ENCODE data around the gene NBDY. TPM values are rescaled to one million over a fixed set of nuclear protein-coding genes. Genes with fewer than 3 reads are reported as not detected.

The NBDY gene
- total RNA-seq, 1 donor = 9.0 TPM

- Histone ChIP-seq H3K4me2 (ENCODE audit: insufficient read depth, low read length) (peak overlapping the region; percentile 77), H3K4me1 (ENCODE audit: insufficient read depth, low read length) (peaks cover 2% of the 10 kb centered on the region), H3K27ac (ENCODE audit: low read depth, low read length) (no peak overlapping the region), H4K20me1 (ENCODE audit: insufficient read depth, low read length) (peaks cover 3% of the 10 kb centered on the region), H3K4me3 (ENCODE audit: insufficient read depth, low read length) (no peak overlapping the region), H2AFZ (ENCODE audit: low read length) (no peak overlapping the region), H3K9me3 (ENCODE audit: low read depth, low read length) (no peaks in the 10 kb centered on the region), H3K36me3 (ENCODE audit: insufficient read depth, low read length) (no peaks in the 10 kb centered on the region), H3K27me3 (ENCODE audit: insufficient read depth, low read length) (no peaks in the 10 kb centered on the region), H3K79me2 (ENCODE audit: insufficient read depth, low read length) (no peaks in the 10 kb centered on the region)
- no peak for TF ChIP-seq CTCF (IDR thresholded peaks at IDR 0.05; ENCODE audit: extremely low read depth, low read depth, low read length)
- DNase-seq (ENCODE audit: insufficient read length, low spot score, missing footprints) = no peak
Measured at GRCh38 chrX:56783996-56784620, 55.1 kb downstream of the NBDY start.

- Histone ChIP-seq H3K4me3 (ENCODE audit: insufficient read depth, low read length) (no peak overlapping the region), H4K20me1 (ENCODE audit: insufficient read depth, low read length) (peaks cover 6% of the 10 kb centered on the region), H3K27ac (ENCODE audit: low read depth, low read length) (no peak overlapping the region), H3K36me3 (ENCODE audit: insufficient read depth, low read length) (no peaks in the 10 kb centered on the region), H3K4me2 (ENCODE audit: insufficient read depth, low read length) (no peak overlapping the region), H3K9me3 (ENCODE audit: low read depth, low read length) (no peaks in the 10 kb centered on the region), H2AFZ (ENCODE audit: low read length) (no peak overlapping the region), H3K79me2 (ENCODE audit: insufficient read depth, low read length) (no peaks in the 10 kb centered on the region), H3K27me3 (ENCODE audit: insufficient read depth, low read length) (no peaks in the 10 kb centered on the region), H3K4me1 (ENCODE audit: insufficient read depth, low read length) (peaks cover 2% of the 10 kb centered on the region)
- no peak for TF ChIP-seq CTCF (IDR thresholded peaks at IDR 0.05; ENCODE audit: extremely low read depth, low read depth, low read length)
- DNase-seq (ENCODE audit: insufficient read length, low spot score, missing footprints) = no peak
Measured at GRCh38 chrX:56784666-56785065, 55.6 kb downstream of the NBDY start.

GRCh38 chrX:56785442-56785841 lies 56.4 kb downstream of the NBDY start:
- Histone ChIP-seq H3K4me2 (ENCODE audit: insufficient read depth, low read length) (no peak overlapping the region), H3K9me3 (ENCODE audit: low read depth, low read length) (no peaks in the 10 kb centered on the region), H3K4me1 (ENCODE audit: insufficient read depth, low read length) (peaks cover 2% of the 10 kb centered on the region), H3K36me3 (ENCODE audit: insufficient read depth, low read length) (no peaks in the 10 kb centered on the region), H3K27me3 (ENCODE audit: insufficient read depth, low read length) (no peaks in the 10 kb centered on the region), H3K27ac (ENCODE audit: low read depth, low read length) (no peak overlapping the region), H3K4me3 (ENCODE audit: insufficient read depth, low read length) (no peak overlapping the region), H2AFZ (ENCODE audit: low read length) (no peak overlapping the region), H4K20me1 (ENCODE audit: insufficient read depth, low read length) (peaks cover 6% of the 10 kb centered on the region), H3K79me2 (ENCODE audit: insufficient read depth, low read length) (no peaks in the 10 kb centered on the region)
- no peak for TF ChIP-seq CTCF (IDR thresholded peaks at IDR 0.05; ENCODE audit: extremely low read depth, low read depth, low read length)
- DNase-seq (ENCODE audit: insufficient read length, low spot score, missing footprints) = no peak

- no peak overlapping the region for H3K4me3 ChIP-seq (ENCODE audit: insufficient read depth, low read length)
- no peak for TF ChIP-seq CTCF (IDR thresholded peaks at IDR 0.05; ENCODE audit: extremely low read depth, low read depth, low read length)
- no peaks in the 10 kb centered on the region for H3K36me3 ChIP-seq (ENCODE audit: insufficient read depth, low read length)
- H2AFZ ChIP-seq (ENCODE audit: low read length) = no peak overlapping the region
- H3K4me1 ChIP-seq (ENCODE audit: insufficient read depth, low read length) = peaks cover 2% of the 10 kb centered on the region
- no peaks in the 10 kb centered on the region for H3K79me2 ChIP-seq (ENCODE audit: insufficient read depth, low read length)
- H3K9me3 ChIP-seq (ENCODE audit: low read depth, low read length) = no peaks in the 10 kb centered on the region
- no peak overlapping the region for H3K4me2 ChIP-seq (ENCODE audit: insufficient read depth, low read length)
- H3K27me3 ChIP-seq (ENCODE audit: insufficient read depth, low read length) = no peaks in the 10 kb centered on the region
- H4K20me1 ChIP-seq (ENCODE audit: insufficient read depth, low read length) = peaks cover 6% of the 10 kb centered on the region
- no peak for DNase-seq (ENCODE audit: insufficient read length, low spot score, missing footprints)
- no peak overlapping the region for H3K27ac ChIP-seq (ENCODE audit: low read depth, low read length)
Measured at GRCh38 chrX:56786889-56787733, 58.1 kb downstream of the NBDY start.
